Measurements from ENCODE around the gene FBH1.

FBH1 gene

DNA sequence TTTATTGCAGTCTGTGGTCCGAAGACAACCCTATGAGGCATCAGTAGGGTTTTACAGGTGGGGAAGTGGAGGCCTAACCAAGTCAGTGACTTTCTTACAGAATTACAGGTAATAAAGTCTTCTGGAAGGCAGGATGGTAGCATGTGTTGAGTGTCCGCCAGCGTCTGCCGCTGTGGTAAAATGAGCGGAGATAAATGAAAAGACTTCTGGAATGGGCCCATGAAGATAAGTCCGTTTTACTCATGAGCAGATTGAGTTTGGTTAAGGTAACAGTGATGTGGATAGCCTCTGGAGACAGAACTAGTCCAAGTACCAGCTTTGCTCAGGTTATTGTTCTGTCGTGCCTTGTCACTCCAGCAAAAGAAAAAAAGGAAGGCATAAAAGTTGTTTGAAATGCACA, 966 bp downstream of the FBH1 start:
- H3K9me3 ChIP-seq (ENCODE audit: low read length) = no peaks in the 10 kb centered on the region
- H3K4me3 ChIP-seq (ENCODE audit: low read depth, low read length, poor library complexity, severe bottlenecking) = peak overlapping the region; percentile 94
- peaks cover 37% of the 10 kb centered on the region for H3K36me3 ChIP-seq (ENCODE audit: insufficient read depth, low read length)
- H3K9ac ChIP-seq (ENCODE audit: low read length) = peak overlapping the region; percentile 90
- H3K9me2 ChIP-seq (ENCODE audit: low read depth, low read length) = no peaks in the 10 kb centered on the region
- H3K4me1 ChIP-seq (ENCODE audit: insufficient read depth, low read length, severe bottlenecking) = peaks cover 47% of the 10 kb centered on the region
- H3K27ac ChIP-seq (ENCODE audit: low read depth, low read length, poor library complexity, severe bottlenecking) = peak overlapping the region; percentile 21
- no peaks in the 10 kb centered on the region for H4K20me1 ChIP-seq (ENCODE audit: insufficient read depth, low read length)
- H3K27me3 ChIP-seq (ENCODE audit: insufficient read depth, low read length) = no peaks in the 10 kb centered on the region
- peak overlapping the region; percentile 98 for H3K4me2 ChIP-seq (ENCODE audit: low read length)
- no peaks in the 10 kb centered on the region for H3F3A ChIP-seq (ENCODE audit: insufficient read depth, low read length)
- no peak overlapping the region for H2AFZ ChIP-seq (ENCODE audit: low read length)
- H3K79me2 ChIP-seq (ENCODE audit: insufficient read depth, low read length) = peaks cover 21% of the 10 kb centered on the region
- TF ChIP-seq, protein P1, sequence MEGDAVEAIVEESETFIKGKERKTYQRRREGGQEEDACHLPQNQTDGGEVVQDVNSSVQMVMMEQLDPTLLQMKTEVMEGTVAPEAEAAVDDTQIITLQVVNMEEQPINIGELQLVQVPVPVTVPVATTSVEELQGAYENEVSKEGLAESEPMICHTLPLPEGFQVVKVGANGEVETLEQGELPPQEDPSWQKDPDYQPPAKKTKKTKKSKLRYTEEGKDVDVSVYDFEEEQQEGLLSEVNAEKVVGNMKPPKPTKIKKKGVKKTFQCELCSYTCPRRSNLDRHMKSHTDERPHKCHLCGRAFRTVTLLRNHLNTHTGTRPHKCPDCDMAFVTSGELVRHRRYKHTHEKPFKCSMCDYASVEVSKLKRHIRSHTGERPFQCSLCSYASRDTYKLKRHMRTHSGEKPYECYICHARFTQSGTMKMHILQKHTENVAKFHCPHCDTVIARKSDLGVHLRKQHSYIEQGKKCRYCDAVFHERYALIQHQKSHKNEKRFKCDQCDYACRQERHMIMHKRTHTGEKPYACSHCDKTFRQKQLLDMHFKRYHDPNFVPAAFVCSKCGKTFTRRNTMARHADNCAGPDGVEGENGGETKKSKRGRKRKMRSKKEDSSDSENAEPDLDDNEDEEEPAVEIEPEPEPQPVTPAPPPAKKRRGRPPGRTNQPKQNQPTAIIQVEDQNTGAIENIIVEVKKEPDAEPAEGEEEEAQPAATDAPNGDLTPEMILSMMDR (IDR thresholded peaks at IDR 0.05; ENCODE audit: low read length) = no peak
- no peak for TF ChIP-seq EZH2 (IDR thresholded peaks at IDR 0.05; ENCODE audit: borderline replicate concordance, low read length)

- peaks cover 47% of the 10 kb centered on the region for H3K4me1 ChIP-seq (ENCODE audit: insufficient read depth, low read length, severe bottlenecking)
- TF ChIP-seq, protein P1 (IDR thresholded peaks at IDR 0.05; ENCODE audit: low read length) = no peak
- TF ChIP-seq EZH2 (IDR thresholded peaks at IDR 0.05; ENCODE audit: borderline replicate concordance, low read length) = no peak
- H3K4me2 ChIP-seq (ENCODE audit: low read length) = no peak overlapping the region; the same call in 1 of the 2 replicates
- no peaks in the 10 kb centered on the region for H3K9me3 ChIP-seq (ENCODE audit: low read length)
- H3K9me2 ChIP-seq (ENCODE audit: low read depth, low read length) = no peaks in the 10 kb centered on the region
- no peak overlapping the region for H3K9ac ChIP-seq (ENCODE audit: low read length)
- no peaks in the 10 kb centered on the region for H3F3A ChIP-seq (ENCODE audit: insufficient read depth, low read length)
- H3K27ac ChIP-seq (ENCODE audit: low read depth, low read length, poor library complexity, severe bottlenecking) = no peak overlapping the region
- peaks cover 22% of the 10 kb centered on the region for H3K79me2 ChIP-seq (ENCODE audit: insufficient read depth, low read length)
- no peak overlapping the region for H3K4me3 ChIP-seq (ENCODE audit: low read depth, low read length, poor library complexity, severe bottlenecking)
- no peaks in the 10 kb centered on the region for H3K27me3 ChIP-seq (ENCODE audit: insufficient read depth, low read length)
- H2AFZ ChIP-seq (ENCODE audit: low read length) = no peak overlapping the region
- H3K36me3 ChIP-seq (ENCODE audit: insufficient read depth, low read length) = peaks cover 36% of the 10 kb centered on the region
- H4K20me1 ChIP-seq (ENCODE audit: insufficient read depth, low read length) = no peaks in the 10 kb centered on the region
These were observed 2.0 kb downstream of the FBH1 start for GRCh38 chr10:5892007-5892406.

DNA sequence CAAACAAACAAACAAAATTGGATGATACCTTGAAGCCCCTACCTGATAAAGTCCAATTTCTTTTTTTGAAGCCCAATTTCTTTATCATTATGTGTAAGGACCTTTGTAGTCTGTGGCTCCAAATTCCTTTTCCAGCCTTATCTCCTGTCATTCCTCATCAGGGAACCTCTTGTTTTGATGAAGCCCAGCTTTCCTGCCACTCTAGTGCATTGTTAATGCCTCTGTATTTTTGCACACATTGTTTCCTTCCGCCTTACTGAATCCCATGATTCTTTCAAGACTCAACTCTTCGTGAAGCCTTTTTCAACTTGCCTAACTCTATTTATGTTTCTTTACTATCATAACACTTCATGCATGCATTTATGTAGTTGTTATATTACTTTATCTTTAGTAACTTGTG, 3.3 kb downstream of the FBH1 start:
- TF ChIP-seq, protein P1 (IDR thresholded peaks at IDR 0.05; ENCODE audit: low read length) = no peak
- TF ChIP-seq EZH2 (IDR thresholded peaks at IDR 0.05; ENCODE audit: borderline replicate concordance, low read length) = no peak
- no peak overlapping the region for H2AFZ ChIP-seq (ENCODE audit: low read length)
- no peak overlapping the region for H3K27ac ChIP-seq (ENCODE audit: low read depth, low read length, poor library complexity, severe bottlenecking)
- H3K9me3 ChIP-seq (ENCODE audit: low read length) = no peaks in the 10 kb centered on the region
- H3K9ac ChIP-seq (ENCODE audit: low read length) = no peak overlapping the region
- no peaks in the 10 kb centered on the region for H3K9me2 ChIP-seq (ENCODE audit: low read depth, low read length)
- no peak overlapping the region for H3K4me2 ChIP-seq (ENCODE audit: low read length)
- peaks cover 46% of the 10 kb centered on the region for H3K36me3 ChIP-seq (ENCODE audit: insufficient read depth, low read length)
- H3F3A ChIP-seq (ENCODE audit: insufficient read depth, low read length) = no peaks in the 10 kb centered on the region
- H3K4me1 ChIP-seq (ENCODE audit: insufficient read depth, low read length, severe bottlenecking) = peaks cover 37% of the 10 kb centered on the region
- no peaks in the 10 kb centered on the region for H3K27me3 ChIP-seq (ENCODE audit: insufficient read depth, low read length)
- no peak overlapping the region for H3K4me3 ChIP-seq (ENCODE audit: low read depth, low read length, poor library complexity, severe bottlenecking)
- H3K79me2 ChIP-seq (ENCODE audit: insufficient read depth, low read length) = peaks cover 23% of the 10 kb centered on the region
- H4K20me1 ChIP-seq (ENCODE audit: insufficient read depth, low read length) = no peaks in the 10 kb centered on the region

Measured in OCI-LY1 (cell line).